GM21360 (cell line): ENCODE data around the gene PIP5KL1.
A peak's percentile ranks its signal among the peaks of the same experiment; 100 is the strongest.

Experiments used
- ATAC-seq: cut with Tn5 transposase; IDR thresholded peaks from one replicate; pipeline ENCODE4 v1.9.1; 2021; ENCODE audit warnings: mild to moderate bottlenecking, moderate library complexity; ENCODE audit not compliant: unreplicated experiment

PIP5KL1 gene

GRCh38 chr9:127916720-127917581, 13.6 kb downstream of the PIP5KL1 start, which contains the start of gene ST6GALNAC4:
TSS of gene ST6GALNAC4 (minus strand) at chr9:127917041. CDS start at chr9:127916419, 622 bp downstream.
- ATAC-seq, result peak; percentile 74

GRCh38 chr9:127915801-127916719, 14.5 kb downstream of the PIP5KL1 start:
- ATAC-seq, result no peak

GRCh38 chr9:127915325-127915752, 15.2 kb downstream of the PIP5KL1 start:
- no peak for ATAC-seq

- ATAC-seq, result no peak
These were observed 16.9 kb downstream of the PIP5KL1 start for GRCh38 chr9:127913682-127914081.

GRCh38 chr9:127912882-127913281, 17.7 kb downstream of the PIP5KL1 start:
- no peak for ATAC-seq

- no peak for ATAC-seq
These were observed 18.3 kb downstream of the PIP5KL1 start for GRCh38 chr9:127912296-127912695.

- no peak for ATAC-seq
These were observed 19.9 kb downstream of the PIP5KL1 start for GRCh38 chr9:127910613-127911205.

GRCh38 chr9:127909839-127910273, 20.7 kb downstream of the PIP5KL1 start:
- no peak for ATAC-seq

GRCh38 chr9:127908660-127908926, 22.0 kb downstream of the PIP5KL1 start:
- no peak for ATAC-seq

GRCh38 chr9:127907867-127908659, 22.5 kb downstream of the PIP5KL1 start:
- ATAC-seq, result no peak

- no peak for ATAC-seq
These were observed 24.8 kb downstream of the PIP5KL1 start for GRCh38 chr9:127905788-127906191.

- ATAC-seq, result no peak
These were observed 25.4 kb downstream of the PIP5KL1 start for GRCh38 chr9:127905004-127905728.

- no peak for ATAC-seq
These were observed 26.0 kb downstream of the PIP5KL1 start for GRCh38 chr9:127904561-127905003.

- no peak for ATAC-seq
These were observed 26.8 kb downstream of the PIP5KL1 start for GRCh38 chr9:127903557-127904475.

- ATAC-seq, result peak; percentile 53
These were observed 31.2 kb downstream of the PIP5KL1 start, which contains the start of gene ST6GALNAC6 for GRCh38 chr9:127899128-127899943. TSS of gene ST6GALNAC6 (minus strand) at chr9:127899603. CDS start at chr9:127897981, 1,622 bp downstream.

GRCh38 chr9:127898433-127899127, 32.0 kb downstream of the PIP5KL1 start:
- ATAC-seq, result peak; percentile 11

- ATAC-seq, result no peak
These were observed 33.3 kb downstream of the PIP5KL1 start for GRCh38 chr9:127897193-127897692.
